ENCODE measurements around the gene MBD3L1. TPM values are rescaled to one million over a fixed set of nuclear protein-coding genes. Genes with fewer than 3 reads are reported as not detected.

MBD3L1 gene
- total and polyA plus RNA-seq, 2 of the 13 experiments (the other 11 are each of a cell fraction or from before 2014, with no cell fraction given): not detected

DNA sequence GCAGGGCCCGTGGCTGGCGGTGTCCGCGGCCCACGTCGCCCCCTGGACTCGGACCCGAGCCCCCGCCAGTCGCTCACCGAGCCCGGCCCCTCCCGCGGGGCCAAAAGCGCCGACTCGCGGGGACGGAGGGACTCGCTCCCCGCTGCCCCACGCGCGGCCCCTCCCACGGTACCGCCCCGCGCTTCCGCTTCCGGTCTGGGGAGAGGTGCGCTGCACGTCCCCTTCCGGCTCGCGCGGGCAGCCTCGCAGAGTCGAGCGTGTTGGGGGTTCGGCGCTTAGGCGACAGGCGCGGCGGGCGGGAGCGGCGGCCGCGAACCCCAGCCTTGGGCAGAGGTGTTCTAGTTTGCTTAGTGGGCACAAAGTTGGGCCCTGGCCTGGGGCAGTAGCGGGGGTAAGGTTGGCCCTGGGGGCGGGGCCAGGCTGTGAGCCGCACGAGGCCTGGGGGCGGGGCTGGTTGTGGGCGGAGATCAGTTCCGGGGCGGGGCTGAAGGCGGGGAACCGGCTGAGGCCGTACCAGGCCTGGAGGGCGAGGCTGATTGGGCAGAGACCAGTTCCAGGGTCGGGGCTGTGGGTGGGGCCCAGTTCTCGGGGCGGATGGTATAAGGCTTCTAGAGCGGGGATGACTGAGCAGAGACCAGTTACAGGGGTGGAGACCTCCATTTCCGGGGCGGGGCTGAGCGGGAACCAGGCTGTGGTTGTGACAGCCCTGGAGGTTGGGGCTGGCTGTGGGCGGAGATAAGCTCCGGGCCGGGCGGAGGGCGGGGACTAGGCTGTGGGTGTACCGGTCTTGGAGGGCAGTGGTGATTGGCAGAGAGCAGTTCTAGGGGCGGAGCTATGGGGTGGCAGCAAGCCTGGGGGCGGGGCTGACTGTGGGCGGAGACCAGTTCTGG, at the start of gene MBD3L1, which contains the start of gene ZNF558 (continued):
- TF ChIP-seq, protein P1, sequence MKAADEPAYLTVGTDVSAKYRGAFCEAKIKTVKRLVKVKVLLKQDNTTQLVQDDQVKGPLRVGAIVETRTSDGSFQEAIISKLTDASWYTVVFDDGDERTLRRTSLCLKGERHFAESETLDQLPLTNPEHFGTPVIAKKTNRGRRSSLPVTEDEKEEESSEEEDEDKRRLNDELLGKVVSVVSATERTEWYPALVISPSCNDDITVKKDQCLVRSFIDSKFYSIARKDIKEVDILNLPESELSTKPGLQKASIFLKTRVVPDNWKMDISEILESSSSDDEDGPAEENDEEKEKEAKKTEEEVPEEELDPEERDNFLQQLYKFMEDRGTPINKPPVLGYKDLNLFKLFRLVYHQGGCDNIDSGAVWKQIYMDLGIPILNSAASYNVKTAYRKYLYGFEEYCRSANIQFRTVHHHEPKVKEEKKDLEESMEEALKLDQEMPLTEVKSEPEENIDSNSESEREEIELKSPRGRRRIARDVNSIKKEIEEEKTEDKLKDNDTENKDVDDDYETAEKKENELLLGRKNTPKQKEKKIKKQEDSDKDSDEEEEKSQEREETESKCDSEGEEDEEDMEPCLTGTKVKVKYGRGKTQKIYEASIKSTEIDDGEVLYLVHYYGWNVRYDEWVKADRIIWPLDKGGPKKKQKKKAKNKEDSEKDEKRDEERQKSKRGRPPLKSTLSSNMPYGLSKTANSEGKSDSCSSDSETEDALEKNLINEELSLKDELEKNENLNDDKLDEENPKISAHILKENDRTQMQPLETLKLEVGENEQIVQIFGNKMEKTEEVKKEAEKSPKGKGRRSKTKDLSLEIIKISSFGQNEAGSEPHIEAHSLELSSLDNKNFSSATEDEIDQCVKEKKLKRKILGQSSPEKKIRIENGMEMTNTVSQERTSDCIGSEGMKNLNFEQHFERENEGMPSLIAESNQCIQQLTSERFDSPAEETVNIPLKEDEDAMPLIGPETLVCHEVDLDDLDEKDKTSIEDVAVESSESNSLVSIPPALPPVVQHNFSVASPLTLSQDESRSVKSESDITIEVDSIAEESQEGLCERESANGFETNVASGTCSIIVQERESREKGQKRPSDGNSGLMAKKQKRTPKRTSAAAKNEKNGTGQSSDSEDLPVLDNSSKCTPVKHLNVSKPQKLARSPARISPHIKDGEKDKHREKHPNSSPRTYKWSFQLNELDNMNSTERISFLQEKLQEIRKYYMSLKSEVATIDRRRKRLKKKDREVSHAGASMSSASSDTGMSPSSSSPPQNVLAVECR (CRISPR knock-in tag; IDR thresholded peaks at IDR 0.05; ENCODE audit: borderline replicate concordance): peak; percentile 78; the same call in 1 of the 2 replicates
- TF ChIP-seq HNF4A (CRISPR knock-in tag; IDR thresholded peaks at IDR 0.05): no peak
- 0 out of 2 replicates have a peak, but pooled peaks have one; percentile 35 for TF ChIP-seq ZNF329 (CRISPR knock-in tag; IDR thresholded peaks at IDR 0.05; ENCODE audit: low read depth)
- peak in 1 of 2 experiments; percentile 28; a peak in 1 of 4 replicates for TF ChIP-seq KLF16 (CRISPR knock-in tag; IDR thresholded peaks at IDR 0.05)
- TF ChIP-seq, protein P2, sequence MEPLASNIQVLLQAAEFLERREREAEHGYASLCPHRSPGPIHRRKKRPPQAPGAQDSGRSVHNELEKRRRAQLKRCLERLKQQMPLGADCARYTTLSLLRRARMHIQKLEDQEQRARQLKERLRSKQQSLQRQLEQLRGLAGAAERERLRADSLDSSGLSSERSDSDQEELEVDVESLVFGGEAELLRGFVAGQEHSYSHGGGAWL (CRISPR knock-in tag; IDR thresholded peaks at IDR 0.05): peak; percentile 70; the same call in 1 of the 2 replicates
- TF ChIP-seq YEATS4 (CRISPR knock-in tag; IDR thresholded peaks at IDR 0.05; ENCODE audit: borderline replicate concordance): peak; percentile 57; the same call in 1 of the 2 replicates
- 0 out of 2 replicates have a peak, but pooled peaks have one; percentile 39 for TF ChIP-seq ZNF543 (CRISPR knock-in tag; IDR thresholded peaks at IDR 0.05)
- TF ChIP-seq CBFB (CRISPR knock-in tag; IDR thresholded peaks at IDR 0.05): peak; percentile 43; the same call in 1 of the 2 replicates
- TF ChIP-seq, protein P3, sequence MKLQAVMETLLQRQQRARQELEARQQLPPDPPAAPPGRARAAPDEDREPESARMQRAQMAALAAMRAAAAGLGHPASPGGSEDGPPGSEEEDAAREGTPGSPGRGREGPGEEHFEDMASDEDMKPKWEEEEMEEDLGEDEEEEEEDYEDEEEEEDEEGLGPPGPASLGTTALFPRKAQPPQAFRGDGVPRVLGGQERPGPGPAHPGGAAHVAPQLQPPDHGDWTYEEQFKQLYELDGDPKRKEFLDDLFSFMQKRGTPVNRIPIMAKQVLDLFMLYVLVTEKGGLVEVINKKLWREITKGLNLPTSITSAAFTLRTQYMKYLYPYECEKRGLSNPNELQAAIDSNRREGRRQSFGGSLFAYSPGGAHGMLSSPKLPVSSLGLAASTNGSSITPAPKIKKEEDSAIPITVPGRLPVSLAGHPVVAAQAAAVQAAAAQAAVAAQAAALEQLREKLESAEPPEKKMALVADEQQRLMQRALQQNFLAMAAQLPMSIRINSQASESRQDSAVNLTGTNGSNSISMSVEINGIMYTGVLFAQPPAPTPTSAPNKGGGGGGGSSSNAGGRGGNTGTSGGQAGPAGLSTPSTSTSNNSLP (IDR thresholded peaks at IDR 0.05; ENCODE audit: low read depth, low read length): no peak
- TF ChIP-seq THAP11 (CRISPR knock-in tag; IDR thresholded peaks at IDR 0.05): peak; percentile 81
- TF ChIP-seq, protein P4, sequence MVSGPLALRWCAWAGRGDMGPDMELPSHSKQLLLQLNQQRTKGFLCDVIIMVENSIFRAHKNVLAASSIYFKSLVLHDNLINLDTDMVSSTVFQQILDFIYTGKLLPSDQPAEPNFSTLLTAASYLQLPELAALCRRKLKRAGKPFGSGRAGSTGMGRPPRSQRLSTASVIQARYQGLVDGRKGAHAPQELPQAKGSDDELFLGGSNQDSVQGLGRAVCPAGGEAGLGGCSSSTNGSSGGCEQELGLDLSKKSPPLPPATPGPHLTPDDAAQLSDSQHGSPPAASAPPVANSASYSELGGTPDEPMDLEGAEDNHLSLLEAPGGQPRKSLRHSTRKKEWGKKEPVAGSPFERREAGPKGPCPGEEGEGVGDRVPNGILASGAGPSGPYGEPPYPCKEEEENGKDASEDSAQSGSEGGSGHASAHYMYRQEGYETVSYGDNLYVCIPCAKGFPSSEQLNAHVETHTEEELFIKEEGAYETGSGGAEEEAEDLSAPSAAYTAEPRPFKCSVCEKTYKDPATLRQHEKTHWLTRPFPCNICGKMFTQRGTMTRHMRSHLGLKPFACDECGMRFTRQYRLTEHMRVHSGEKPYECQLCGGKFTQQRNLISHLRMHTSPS (CRISPR knock-in tag; IDR thresholded peaks at IDR 0.05; ENCODE audit: low read depth): no peak
- no peak for TF ChIP-seq HMG20B (CRISPR knock-in tag; conservative IDR thresholded peaks at IDR 0.05)
- peak; percentile 76 for TF ChIP-seq MXD4 (CRISPR knock-in tag; IDR thresholded peaks at IDR 0.05)
- no peak for TF ChIP-seq KAT2B (IDR thresholded peaks at IDR 0.05; ENCODE audit: borderline replicate concordance, low read depth, low read length)
- TF ChIP-seq, protein P5, sequence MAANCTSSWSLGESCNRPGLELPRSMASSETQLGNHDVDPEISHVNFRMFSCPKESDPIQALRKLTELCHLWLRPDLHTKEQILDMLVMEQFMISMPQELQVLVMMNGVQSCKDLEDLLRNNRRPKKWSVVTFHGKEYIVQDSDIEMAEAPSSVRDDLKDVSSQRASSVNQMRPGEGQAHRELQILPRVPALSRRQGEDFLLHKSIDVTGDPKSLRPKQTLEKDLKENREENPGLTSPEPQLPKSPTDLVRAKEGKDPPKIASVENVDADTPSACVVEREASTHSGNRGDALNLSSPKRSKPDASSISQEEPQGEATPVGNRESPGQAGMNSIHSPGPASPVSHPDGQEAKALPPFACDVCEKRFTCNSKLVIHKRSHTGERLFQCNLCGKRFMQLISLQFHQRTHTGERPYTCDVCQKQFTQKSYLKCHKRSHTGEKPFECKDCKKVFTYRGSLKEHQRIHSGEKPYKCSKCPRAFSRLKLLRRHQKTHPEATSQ (CRISPR knock-in tag; IDR thresholded peaks at IDR 0.05; ENCODE audit: borderline replicate concordance): 0 out of 2 replicates have a peak, but pooled peaks have one; percentile 37
- TF ChIP-seq, protein P6, sequence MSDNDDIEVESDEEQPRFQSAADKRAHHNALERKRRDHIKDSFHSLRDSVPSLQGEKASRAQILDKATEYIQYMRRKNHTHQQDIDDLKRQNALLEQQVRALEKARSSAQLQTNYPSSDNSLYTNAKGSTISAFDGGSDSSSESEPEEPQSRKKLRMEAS (IDR thresholded peaks at IDR 0.05): peak; percentile 77
- TF ChIP-seq RBFOX2 (IDR thresholded peaks at IDR 0.05; ENCODE audit: low read depth, low read length): peak; percentile 90
- peak; percentile 52; the same call in 1 of the 2 replicates for TF ChIP-seq TAF1 (CRISPR knock-in tag; IDR thresholded peaks at IDR 0.05)

Data from HepG2 (cell line).